CD14-positive monocyte (primary cell): ENCODE data around the gene INPP5B. TPM values are rescaled to one million over a fixed set of nuclear protein-coding genes. Genes with fewer than 3 reads are reported as not detected.

ENCODE experiments used
- DNase-seq, 3 donors: peaks; one replicate each; pipeline ENCODE4 v3.0.0-alpha.2; 2011 to 2022
- H2AFZ ChIP-seq: 2 replicates; pipeline ENCODE4 v1.6.0; 2012; ENCODE audit warnings: mild to moderate bottlenecking, low read depth, low read length, inconsistent platforms; ENCODE audit not compliant: insufficient read depth, poor library complexity, severe bottlenecking
- H3K27ac ChIP-seq, 2 donors: 1 replicate in 1 of 2; 2 replicates in 1 of 2; pipeline ENCODE4 v1.5.1; 2012 to 2013; ENCODE audit warnings: low read length in 2 of 2, control low read depth in 1 of 2, inconsistent platforms in 1 of 2, low read depth in 1 of 2, mild to moderate bottlenecking in 1 of 2
- H3K27me3 ChIP-seq, 2 donors: one replicate each; pipeline versions ENCODE4 v1.6.0 to v1.6.1; 2011 to 2013; ENCODE audit warnings: low read length in 2 of 2; ENCODE audit not compliant: control insufficient read depth in 2 of 2, insufficient read depth in 2 of 2
- H3K36me3 ChIP-seq, 2 donors: replicated peaks in 1 of 2; 1 replicate in 1 of 2; 2 replicates in 1 of 2; pipeline versions ENCODE4 v1.5.1 to v1.6.1; 2012 to 2013; ENCODE audit warnings: low read length in 2 of 2, control low read depth in 1 of 2, inconsistent platforms in 1 of 2, mild to moderate bottlenecking in 1 of 2; ENCODE audit not compliant: insufficient read depth in 2 of 2, control insufficient read depth in 1 of 2
- H3K4me1 ChIP-seq, 2 donors: 1 replicate in 1 of 2; 2 replicates in 1 of 2; pipeline versions ENCODE4 v1.5.1 to v1.6.1; 2012 to 2013; ENCODE audit warnings: low read length in 2 of 2, control low read depth in 1 of 2, inconsistent platforms in 1 of 2, mild to moderate bottlenecking in 1 of 2, moderate library complexity in 1 of 2; ENCODE audit not compliant: insufficient read depth in 2 of 2, control insufficient read depth in 1 of 2
- H3K4me2 ChIP-seq: replicated peaks from 2 replicates; pipeline ENCODE3; 2012; ENCODE audit warnings: low read length, moderate library complexity, mild to moderate bottlenecking; ENCODE audit not compliant: poor library complexity, severe bottlenecking; ENCODE audit errors: extremely low read depth
- H3K4me3 ChIP-seq, 3 experiments: fragments of 200-600 bp in 1 of 3; sonication (generic) in 1 of 3; replicated peaks in 1 of 3; 1 replicate in 2 of 3; 2 replicates in 1 of 3; pipeline ENCODE4 v1.5.1; 2011 to 2013; ENCODE audit warnings: low read length in 3 of 3, mild to moderate bottlenecking in 3 of 3, control low read depth in 2 of 3, low read depth in 2 of 3, inconsistent platforms in 1 of 3, moderate library complexity in 1 of 3
- H3K79me2 ChIP-seq: 2 replicates; pipeline ENCODE4 v1.6.0; 2012; ENCODE audit warnings: mild to moderate bottlenecking, control low read depth, inconsistent platforms, low read length, moderate library complexity; ENCODE audit not compliant: insufficient read depth
- H3K9ac ChIP-seq: 2 replicates; pipeline ENCODE4 v1.6.0; 2017; ENCODE audit warnings: low read length, mild to moderate bottlenecking; ENCODE audit not compliant: insufficient read depth, poor library complexity, severe bottlenecking
- H3K9me3 ChIP-seq, 2 donors: replicated peaks in 1 of 2; 1 replicate in 1 of 2; 2 replicates in 1 of 2; pipeline versions ENCODE4 v1.5.1 to v1.6.1; 2012 to 2013; ENCODE audit warnings: low read length in 2 of 2, control low read depth in 1 of 2; ENCODE audit not compliant: control insufficient read depth in 1 of 2, insufficient read depth in 1 of 2
- H4K20me1 ChIP-seq: 2 replicates; pipeline ENCODE4 v1.6.0; 2012; ENCODE audit warnings: mild to moderate bottlenecking, low read length, control low read depth, moderate library complexity; ENCODE audit not compliant: insufficient read depth
- H3K27ac Mint-ChIP-seq, 7 donors: one replicate each; pipeline ENCODE4 v1.8.0; 2020; ENCODE audit warnings: mild to moderate bottlenecking in 7 of 7, mixed read lengths in 7 of 7, moderate library complexity in 6 of 7, inconsistent platforms in 2 of 7
- H3K27me3 Mint-ChIP-seq, 3 donors: one replicate each; pipeline ENCODE4 v1.8.0; 2021 to 2022; ENCODE audit warnings: low read depth in 3 of 3, mild to moderate bottlenecking in 3 of 3, mixed read lengths in 3 of 3, moderate library complexity in 3 of 3, inconsistent platforms in 1 of 3
- H3K36me3 Mint-ChIP-seq, 2 donors: one replicate each; pipeline ENCODE4 v1.8.0; 2020; ENCODE audit warnings: mixed read lengths in 2 of 2, inconsistent platforms in 1 of 2, mild to moderate bottlenecking in 1 of 2
- H3K4me1 Mint-ChIP-seq: one replicate; pipeline ENCODE4 v1.8.0; 2020; ENCODE audit warnings: mild to moderate bottlenecking, mixed read lengths
- H3K4me3 Mint-ChIP-seq, 2 donors: one replicate each; pipeline ENCODE4 v1.8.0; 2020; ENCODE audit warnings: mild to moderate bottlenecking in 2 of 2, mixed read lengths in 2 of 2, moderate library complexity in 1 of 2
- H3K9me3 Mint-ChIP-seq, 7 donors: one replicate each; pipeline ENCODE4 v1.8.0; 2020 to 2022; ENCODE audit warnings: mixed read lengths in 7 of 7, mild to moderate bottlenecking in 6 of 7, moderate library complexity in 6 of 7, inconsistent platforms in 2 of 7
- CTCF ChIP-seq: fragments of 200-600 bp; IDR thresholded peaks from one replicate; pipeline ENCODE4 v1.8.0; 2022; ENCODE audit warnings: antibody characterized with exemption, mild to moderate bottlenecking
- WGBS: methylation state at CpG from one replicate; pipeline ENCODE4 v1.1.5; 2013; ENCODE audit warnings: missing lambda C conversion rate; ENCODE audit not compliant: insufficient coverage; 5-methylcytosine and 5-hydroxymethylcytosine counted together
- intact Hi-C, 2 donors: fragments of 100-400 bp; cut with micrococcal nuclease; formaldehyde crosslinking; loops; one replicate each; pipeline versions ENCODE4 v1.15.0 to v1.15.1; 2023
- polyA plus RNA-seq, 3 donors: library from polyadenylated mRNA; depleted of rRNA in 1 of 3; unstranded in 2 of 3; stranded (reverse) in 1 of 3; fragments of 300-500 nt in 2 of 3; fragments of >200 nt in 1 of 3; fragmentation: Illumina TruSeq in 2 of 3; gene quantifications; 1 replicate in 2 of 3; 2 replicates in 1 of 3; pipeline ENCODE4 v1.2.3, GENCODE V29; 2012 to 2021

Gene INPP5B
- polyA plus RNA-seq, 3 donors, result 3.0 to 13.1 (median 5.8) TPM

- H3K4me3 ChIP-seq, result no peak overlapping the region
- no peaks in the 10 kb centered on the region for H3K27me3 ChIP-seq
- no CpG with 5 or more reads among the region's 3 CpGs for WGBS
- peaks cover 78% of the 10 kb centered on the region for H4K20me1 ChIP-seq
- H3K79me2 ChIP-seq, result peaks cover 76% of the 10 kb centered on the region
- no peaks in the 10 kb centered on the region for H3K9me3 Mint-ChIP-seq
- peaks cover 84 to 94% of the 10 kb centered on the region in 2 donors for H3K36me3 Mint-ChIP-seq
- no peaks in the 10 kb centered on the region for H3K4me1 ChIP-seq
- H3K4me1 Mint-ChIP-seq, result peaks cover 8% of the 10 kb centered on the region
- no peak for TF ChIP-seq CTCF
- peaks cover 0 to 1% (median 0%) of the 10 kb centered on the region in 3 donors for H3K27me3 Mint-ChIP-seq
- no peak overlapping the region for H2AFZ ChIP-seq
- H3K27ac ChIP-seq, result peak overlapping the region in 1 of 2 donors; percentile 39
- peaks cover 97% of the 10 kb centered on the region in 2 donors for H3K36me3 ChIP-seq
- H3K9me3 ChIP-seq, result no peaks in the 10 kb centered on the region
- H3K4me3 Mint-ChIP-seq, result no peak overlapping the region
- H3K4me2 ChIP-seq, result no peak overlapping the region
- H3K27ac Mint-ChIP-seq, result peak overlapping the region in 6 of 7 donors; percentile 21 to 85 (median 58)
- no peak overlapping the region for H3K9ac ChIP-seq
- no peak for DNase-seq
- intact Hi-C loops, result no loop called here
Measured at GRCh38 chr1:37836788-37837187, 110.1 kb downstream of the INPP5B start.

DNA sequence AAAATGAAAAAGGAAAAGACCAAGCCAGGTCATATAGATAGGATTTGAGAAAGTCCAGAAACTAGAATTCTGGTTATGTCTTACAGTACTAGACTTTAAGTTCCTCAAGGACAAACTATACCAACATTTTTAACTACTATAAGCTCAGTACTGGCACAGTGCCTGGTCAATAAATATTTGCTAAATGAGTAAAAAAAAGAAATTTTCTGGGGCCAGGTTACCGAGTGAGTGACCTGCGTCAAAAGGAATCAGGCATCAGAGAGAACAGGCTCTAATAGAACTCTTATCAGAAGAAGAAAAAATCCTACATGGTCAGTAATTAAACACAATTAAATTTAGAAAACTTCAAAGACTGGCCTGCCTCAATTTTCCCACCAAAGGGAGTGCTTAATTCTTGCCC lies 115.0 kb downstream of the INPP5B start:
- H3K27ac ChIP-seq, result no peak overlapping the region
- Mint-ChIP-seq H3K4me1 (peaks cover 4% of the 10 kb centered on the region), H3K36me3 (peaks cover 74 to 93% of the 10 kb centered on the region in 2 donors), H3K9me3 (no peaks in the 10 kb centered on the region), H3K4me3 (no peak overlapping the region), H3K27me3 (no peaks in the 10 kb centered on the region), H3K27ac (peak overlapping the region in 1 of 7 donors; percentile 15)
- H3K36me3 ChIP-seq, result peaks cover 82 to 95% of the 10 kb centered on the region in 2 donors
- no peaks in the 10 kb centered on the region for H3K27me3 ChIP-seq
- intact Hi-C loops, result loop anchor here in 1 of 2 donors (2.0 kb wide), 1 partner anchor 29 kb away; no protein-coding TSS in a partner anchor
- H3K9ac ChIP-seq, result no peak overlapping the region
- H3K4me3 ChIP-seq, result no peak overlapping the region
- WGBS, result no CpG with 5 or more reads among the region's 2 CpGs
- H4K20me1 ChIP-seq, result peaks cover 50% of the 10 kb centered on the region
- no peak for DNase-seq
- no peak overlapping the region for H2AFZ ChIP-seq
- no peaks in the 10 kb centered on the region for H3K9me3 ChIP-seq
- H3K79me2 ChIP-seq, result peaks cover 58% of the 10 kb centered on the region
- no peak overlapping the region for H3K4me2 ChIP-seq
- TF ChIP-seq CTCF, result no peak
- H3K4me1 ChIP-seq, result peaks cover 0 to under 1% of the 10 kb centered on the region in 2 donors
